ENCODE data around the gene RASD2. TPM values are rescaled to one million over a fixed set of nuclear protein-coding genes. Genes with fewer than 3 reads are reported as not detected.

RASD2 gene
- total RNA-seq, 1 experiment from 2014 or later = 0.24 TPM

GRCh38 chr22:35601743-35602615, 61.3 kb downstream of the RASD2 start:
- DNase-seq (ENCODE audit: low read depth) = peak; percentile 88

Other genes starting within 250 kb of the RASD2 start
- gene TOM1, start 240.9 kb upstream of the RASD2 start, total RNA-seq (2014; rRNA removed; shearing (Covaris generic)) = 17.2 and 19.7 TPM in 2 replicates
- 22.6 and 25.4 TPM in 2 replicates for gene HMOX1, start 159.7 kb upstream of the RASD2 start, total RNA-seq (2014; rRNA removed; shearing (Covaris generic))
- 71.1 and 79.7 TPM in 2 replicates for gene MCM5, start 140.7 kb upstream of the RASD2 start, total RNA-seq (2014; rRNA removed; shearing (Covaris generic))
- gene MB, start 76.5 kb downstream of the RASD2 start, total RNA-seq (2014; rRNA removed; shearing (Covaris generic)) = 1.3 and 2.3 TPM in 2 replicates
- gene APOL6, start 107.6 kb downstream of the RASD2 start, total RNA-seq (2014; rRNA removed; shearing (Covaris generic)) = 16.2 and 17.8 TPM in 2 replicates
- gene APOL5, start 177.0 kb downstream of the RASD2 start, total RNA-seq (2014; rRNA removed; shearing (Covaris generic)) = not detected in 2 replicates